ENCODE results near the gene PADI6. TPM values are rescaled to one million over a fixed set of nuclear protein-coding genes. Genes with fewer than 3 reads are reported as not detected.

The PADI6 gene
- total and polyA plus RNA-seq, 7 donors = 0.04 TPM; not detected in 6

- no peaks in the 10 kb centered on the region for H3K9me3 ChIP-seq
- ATAC-seq (no peak), DNase-seq (no peak)
- peaks cover 5% of the 10 kb centered on the region for H3K4me1 ChIP-seq
- no peak overlapping the region for H3K4me3 ChIP-seq
- no peaks in the 10 kb centered on the region for H3K27me3 ChIP-seq (ENCODE audit: insufficient read depth in 3 of 3, low read length in 2 of 3)
- H3K36me3 ChIP-seq (ENCODE audit: insufficient read depth in 1 of 2, low read depth in 1 of 2) = peaks cover 0 to 92% of the 10 kb centered on the region in 2 donors
- no peak for TF ChIP-seq CTCF (IDR thresholded peaks at IDR 0.05)
- WGBS, 3 donors = 76 to 88% (median 83%) methylated on average over 6 of the region's 6 CpGs
- intact Hi-C loops (cut with DNase I) = loop anchor here in 1 of 2 donors (5.0 kb wide), 1 partner anchor 72 kb away; no protein-coding TSS in a partner anchor
- H3K27ac ChIP-seq = no peak overlapping the region
These were observed 48.5 kb downstream of the PADI6 start for GRCh38 chr1:17420391-17420918.

GRCh38 chr1:17422461-17422860 is 50.5 kb downstream of the PADI6 start:
- H3K36me3 ChIP-seq (ENCODE audit: insufficient read depth in 1 of 2, low read depth in 1 of 2) = peaks cover 0 to 92% of the 10 kb centered on the region in 2 donors
- H3K27me3 ChIP-seq (ENCODE audit: insufficient read depth in 3 of 3, low read length in 2 of 3) = no peaks in the 10 kb centered on the region
- no peak overlapping the region for H3K27ac ChIP-seq
- ATAC-seq = no peak
- no peaks in the 10 kb centered on the region for H3K9me3 ChIP-seq
- no peak for DNase-seq
- H3K4me3 ChIP-seq = no peak overlapping the region
- TF ChIP-seq CTCF (IDR thresholded peaks at IDR 0.05) = no peak
- H3K4me1 ChIP-seq = peaks cover 5% of the 10 kb centered on the region
- intact Hi-C loops (cut with DNase I) = loop anchor here in 1 of 2 donors (5.0 kb wide), 1 partner anchor 70 kb away; no protein-coding TSS in a partner anchor
- 76% methylated on average over 7 of the region's 7 CpGs for WGBS, 3 donors

GRCh38 chr1:17423781-17424245 is 51.8 kb downstream of the PADI6 start:
- WGBS, 3 donors = 68 to 72% (median 71%) methylated on average over 13 of the region's 13 CpGs
- H3K27me3 ChIP-seq (ENCODE audit: insufficient read depth in 3 of 3, low read length in 2 of 3) = no peaks in the 10 kb centered on the region
- no peaks in the 10 kb centered on the region for H3K9me3 ChIP-seq
- H3K36me3 ChIP-seq (ENCODE audit: insufficient read depth in 1 of 2, low read depth in 1 of 2) = peaks cover 6 to 93% of the 10 kb centered on the region in 2 donors
- no peak for DNase-seq
- peak in 1 of 4 donors; percentile 39 for ATAC-seq
- no peak for TF ChIP-seq CTCF (IDR thresholded peaks at IDR 0.05)
- intact Hi-C loops (cut with DNase I) = loop anchor here in 1 of 2 donors (5.0 kb wide), 1 partner anchor 68 kb away; no protein-coding TSS in a partner anchor
- H3K27ac ChIP-seq = no peak overlapping the region
- peaks cover 5% of the 10 kb centered on the region for H3K4me1 ChIP-seq
- H3K4me3 ChIP-seq = no peak overlapping the region

GRCh38 chr1:17425806-17426600 is 54.0 kb downstream of the PADI6 start:
- no peak for TF ChIP-seq CTCF (IDR thresholded peaks at IDR 0.05)
- Histone ChIP-seq H3K27ac (no peak overlapping the region), H3K4me3 (no peak overlapping the region), H3K36me3 (ENCODE audit: insufficient read depth in 1 of 2, low read depth in 1 of 2) (peaks cover 6 to 80% of the 10 kb centered on the region in 2 donors), H3K4me1 (no peaks in the 10 kb centered on the region), H3K27me3 (ENCODE audit: insufficient read depth in 3 of 3, low read length in 2 of 3) (no peaks in the 10 kb centered on the region), H3K9me3 (no peaks in the 10 kb centered on the region)
- 91 to 97% (median 96%) methylated on average over 18 of the region's 18 CpGs for WGBS, 3 donors
- ATAC-seq = no peak
- intact Hi-C loops (cut with DNase I) = no loop called here
- no peak for DNase-seq
